Sigmoid colon (tissue), 4 donors: ENCODE measurements around the gene ABHD12.

Experiments
- EP300 ChIP-seq, 4 donors: sonication (generic); formaldehyde crosslinking; IDR thresholded peaks; one replicate each; pipeline ENCODE4 v1.6.1; 2017; ENCODE audit warnings: antibody characterized with exemption in 4 of 4
- POLR2A ChIP-seq, 2 donors: fragments of 450-650 bp; IDR thresholded peaks; one replicate each; pipeline ENCODE4 v1.6.1; 2016; ENCODE audit warnings: antibody characterized with exemption in 2 of 2, mild to moderate bottlenecking in 2 of 2, moderate library complexity in 2 of 2
- POLR2AphosphoS5 ChIP-seq, 4 donors: sonication (generic); formaldehyde crosslinking; IDR thresholded peaks; one replicate each; pipeline ENCODE4 v1.6.1; 2017; ENCODE audit warnings: antibody characterized with exemption in 4 of 4
- TF ChIP-seq, protein P1 (sequence below), 4 experiments: fragments of 450-650 bp in 3 of 4; fragments of 200-600 bp in 1 of 4; IDR thresholded peaks; one replicate each; pipeline ENCODE4 v1.5.1; 2016 to 2019; ENCODE audit warnings: antibody characterized with exemption in 4 of 4, mild to moderate bottlenecking in 3 of 4, moderate library complexity in 2 of 4

DNA sequence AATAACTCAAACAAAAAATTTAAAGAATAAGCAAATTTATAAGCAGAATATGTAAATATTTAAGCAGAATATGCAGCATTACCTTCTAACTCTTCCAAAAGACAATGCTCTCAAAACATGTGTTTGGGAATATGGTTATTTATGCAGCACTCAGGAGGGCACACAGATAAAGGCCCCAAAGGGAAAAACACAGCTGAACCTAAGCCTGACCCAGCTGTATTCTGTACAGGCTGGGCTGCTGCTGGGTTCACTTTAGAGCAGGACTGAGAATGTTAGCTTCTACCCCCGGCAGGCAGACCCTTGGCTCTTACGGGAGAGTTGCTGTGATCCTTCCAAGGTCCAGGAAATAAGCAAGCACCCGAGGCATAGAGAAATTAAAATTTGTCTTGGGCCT lies 37.3 kb downstream of the ABHD12 start:
- TF ChIP-seq POLR2A (IDR thresholded peaks at IDR 0.05) (no peak), POLR2AphosphoS5 (IDR thresholded peaks at IDR 0.05) (no peak), EP300 (IDR thresholded peaks at IDR 0.05) (no peak)
- TF ChIP-seq, protein P1, sequence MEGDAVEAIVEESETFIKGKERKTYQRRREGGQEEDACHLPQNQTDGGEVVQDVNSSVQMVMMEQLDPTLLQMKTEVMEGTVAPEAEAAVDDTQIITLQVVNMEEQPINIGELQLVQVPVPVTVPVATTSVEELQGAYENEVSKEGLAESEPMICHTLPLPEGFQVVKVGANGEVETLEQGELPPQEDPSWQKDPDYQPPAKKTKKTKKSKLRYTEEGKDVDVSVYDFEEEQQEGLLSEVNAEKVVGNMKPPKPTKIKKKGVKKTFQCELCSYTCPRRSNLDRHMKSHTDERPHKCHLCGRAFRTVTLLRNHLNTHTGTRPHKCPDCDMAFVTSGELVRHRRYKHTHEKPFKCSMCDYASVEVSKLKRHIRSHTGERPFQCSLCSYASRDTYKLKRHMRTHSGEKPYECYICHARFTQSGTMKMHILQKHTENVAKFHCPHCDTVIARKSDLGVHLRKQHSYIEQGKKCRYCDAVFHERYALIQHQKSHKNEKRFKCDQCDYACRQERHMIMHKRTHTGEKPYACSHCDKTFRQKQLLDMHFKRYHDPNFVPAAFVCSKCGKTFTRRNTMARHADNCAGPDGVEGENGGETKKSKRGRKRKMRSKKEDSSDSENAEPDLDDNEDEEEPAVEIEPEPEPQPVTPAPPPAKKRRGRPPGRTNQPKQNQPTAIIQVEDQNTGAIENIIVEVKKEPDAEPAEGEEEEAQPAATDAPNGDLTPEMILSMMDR (IDR thresholded peaks at IDR 0.05): no peak
